Caco-2 (cell line): ENCODE data around the gene RAB7B. TPM values are rescaled to one million over a fixed set of nuclear protein-coding genes. Genes with fewer than 3 reads are reported as not detected.

Source experiments
- BruUV-seq: library from RNA; stranded (reverse); fragments of 400-500 nt; replicated peaks from 2 replicates; lab custom pipeline; 2021; lab: Mats Ljungman, UMichigan
- CTCF ChIA-PET: fragments of 300-600 bp; sonication (Branson Sonifier 250); formaldehyde crosslinking; loops from one replicate; lab custom pipeline; 2022; ENCODE audit warnings: antibody characterized with exemption; lab: Charles Lee
- POLR2A ChIA-PET: fragments of 300-600 bp; sonication (Branson Sonifier 250); formaldehyde crosslinking; loops from one replicate; lab custom pipeline; 2022; ENCODE audit warnings: antibody characterized with exemption; lab: Charles Lee
- DNase-seq, 2 experiments: peaks; one replicate each; pipeline versions ENCODE4 v3.0.0 to v3.0.0-alpha.2; 2020 to 2022
- H3K27me3 ChIP-seq: replicated peaks from 2 replicates; pipeline ENCODE4 v1.6.0; 2011; ENCODE audit warnings: low read length; ENCODE audit not compliant: control insufficient read depth, insufficient read depth
- H3K36me3 ChIP-seq: 2 replicates; pipeline ENCODE4 v1.5.1; 2011; ENCODE audit warnings: low read length; ENCODE audit not compliant: control insufficient read depth, insufficient read depth
- H3K4me1 ChIP-seq: fragments of 250-450 bp; sonication (Bioruptor Pico); 2 replicates; pipeline ENCODE4 v1.5.1; 2020; ENCODE audit warnings: mild to moderate bottlenecking
- H3K4me3 ChIP-seq: 2 replicates; pipeline ENCODE4 v1.5.1; 2011; ENCODE audit warnings: low read depth, mild to moderate bottlenecking, control low read depth, low read length
- H3K9me3 ChIP-seq: fragments of 250-450 bp; sonication (Bioruptor Pico); 2 replicates; pipeline ENCODE4 v1.5.1; 2020; ENCODE audit warnings: mild to moderate bottlenecking, moderate library complexity
- H3K27ac Mint-ChIP-seq: one replicate; pipeline ENCODE4 v1.8.0; 2022; ENCODE audit warnings: mixed read lengths; ENCODE audit not compliant: unreplicated experiment
- H3K27me3 Mint-ChIP-seq: one replicate; pipeline ENCODE4 v1.8.0; 2022; ENCODE audit warnings: mixed read lengths; ENCODE audit not compliant: insufficient read depth, unreplicated experiment
- H3K36me3 Mint-ChIP-seq: one replicate; pipeline ENCODE4 v1.8.0; 2022; ENCODE audit warnings: mild to moderate bottlenecking, mixed read lengths; ENCODE audit not compliant: insufficient read depth, unreplicated experiment
- H3K4me1 Mint-ChIP-seq: one replicate; pipeline ENCODE4 v1.8.0; 2022; ENCODE audit warnings: low read depth, mixed read lengths; ENCODE audit not compliant: unreplicated experiment
- H3K4me3 Mint-ChIP-seq: one replicate; pipeline ENCODE4 v1.8.0; 2022; ENCODE audit warnings: mild to moderate bottlenecking, moderate library complexity, mixed read lengths; ENCODE audit not compliant: unreplicated experiment
- H3K9me3 Mint-ChIP-seq: one replicate; pipeline ENCODE4 v1.8.0; 2022; ENCODE audit warnings: mixed read lengths; ENCODE audit not compliant: unreplicated experiment
- intact Hi-C: fragments of 100-400 bp; cut with micrococcal nuclease; formaldehyde crosslinking; loops from one replicate; pipeline ENCODE4 v1.10.0; 2022; ENCODE audit not compliant: unreplicated experiment
- total RNA-seq: library from RNA; stranded (reverse); gene quantifications from 2 replicates; pipeline ENCODE4 v1.2.3, GENCODE V29; 2022
- TF ChIP-seq, protein P1 (sequence below), 2 experiments: fragments of 200-600 bp in 1 of 2; IDR thresholded peaks; 1 replicate in 1 of 2; 2 replicates in 1 of 2; pipeline versions ENCODE4 v1.5.1 to v1.8.0; 2011 to 2022; ENCODE audit warnings: antibody characterized with exemption in 1 of 2, control low read depth in 1 of 2, inconsistent platforms in 1 of 2, low read depth in 1 of 2, low read length in 1 of 2, mild to moderate bottlenecking in 1 of 2, moderate library complexity in 1 of 2; ENCODE audit not compliant: insufficient read depth in 1 of 2, severe bottlenecking in 1 of 2, unreplicated experiment in 1 of 2

Gene RAB7B
- total RNA-seq, 1 experiment from 2014 or later, result not detected

DNA sequence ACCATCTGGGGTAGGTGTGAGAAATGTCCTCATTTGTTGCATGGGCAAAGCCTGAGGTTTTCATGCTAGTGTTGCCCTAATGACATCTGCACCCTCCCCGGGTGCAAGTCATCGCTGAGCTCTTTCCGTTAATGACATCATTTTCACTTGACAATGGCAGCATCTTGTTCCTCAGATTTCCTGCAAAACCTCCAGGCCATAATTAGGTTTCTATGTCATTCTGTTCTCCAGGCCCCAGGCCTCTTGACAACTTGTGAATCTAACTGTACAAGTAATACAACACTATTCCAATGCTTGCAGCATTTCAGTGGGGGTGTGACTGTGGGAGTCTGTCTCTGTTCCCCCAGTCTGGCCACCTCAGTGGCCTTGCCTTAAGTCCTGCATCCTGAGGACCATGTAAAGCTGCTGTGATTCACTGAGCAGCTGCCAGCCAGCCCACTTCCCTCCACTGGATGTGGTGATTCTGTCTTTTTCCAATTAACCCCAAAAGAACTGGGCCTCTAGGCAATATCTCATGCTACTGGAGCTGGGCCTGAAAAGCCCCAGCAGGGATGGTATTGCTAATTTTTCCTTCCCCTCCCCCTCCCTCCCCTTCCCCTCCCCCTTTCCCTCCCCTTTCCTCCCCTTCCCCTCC is 22.8 kb downstream of the RAB7B start:
- no peaks in the 10 kb centered on the region for H3K36me3 Mint-ChIP-seq
- H3K4me1 Mint-ChIP-seq, result no peaks in the 10 kb centered on the region
- POLR2A ChIA-PET, result no interaction called here
- TF ChIP-seq, protein P1, sequence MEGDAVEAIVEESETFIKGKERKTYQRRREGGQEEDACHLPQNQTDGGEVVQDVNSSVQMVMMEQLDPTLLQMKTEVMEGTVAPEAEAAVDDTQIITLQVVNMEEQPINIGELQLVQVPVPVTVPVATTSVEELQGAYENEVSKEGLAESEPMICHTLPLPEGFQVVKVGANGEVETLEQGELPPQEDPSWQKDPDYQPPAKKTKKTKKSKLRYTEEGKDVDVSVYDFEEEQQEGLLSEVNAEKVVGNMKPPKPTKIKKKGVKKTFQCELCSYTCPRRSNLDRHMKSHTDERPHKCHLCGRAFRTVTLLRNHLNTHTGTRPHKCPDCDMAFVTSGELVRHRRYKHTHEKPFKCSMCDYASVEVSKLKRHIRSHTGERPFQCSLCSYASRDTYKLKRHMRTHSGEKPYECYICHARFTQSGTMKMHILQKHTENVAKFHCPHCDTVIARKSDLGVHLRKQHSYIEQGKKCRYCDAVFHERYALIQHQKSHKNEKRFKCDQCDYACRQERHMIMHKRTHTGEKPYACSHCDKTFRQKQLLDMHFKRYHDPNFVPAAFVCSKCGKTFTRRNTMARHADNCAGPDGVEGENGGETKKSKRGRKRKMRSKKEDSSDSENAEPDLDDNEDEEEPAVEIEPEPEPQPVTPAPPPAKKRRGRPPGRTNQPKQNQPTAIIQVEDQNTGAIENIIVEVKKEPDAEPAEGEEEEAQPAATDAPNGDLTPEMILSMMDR (IDR thresholded peaks at IDR 0.05; ENCODE audit: insufficient read depth in 1 of 2, low read depth in 1 of 2, low read length in 1 of 2, severe bottlenecking in 1 of 2, unreplicated experiment in 1 of 2), result no peak
- peaks cover 1% of the 10 kb centered on the region for H3K9me3 Mint-ChIP-seq
- 0 out of 2 replicates have a peak, but pooled peaks cover 8% of the 10 kb centered on the region for H3K4me1 ChIP-seq
- peaks cover 5% of the 10 kb centered on the region for H3K27me3 Mint-ChIP-seq
- CTCF ChIA-PET, result interaction anchor here (4.7 kb wide), 1 partner anchor 61 kb away, joined by 242 read pairs; no protein-coding TSS in a partner anchor
- BruUV-seq, result no TSS peak
- H3K27me3 ChIP-seq, result no peaks in the 10 kb centered on the region
- intact Hi-C loops, result no loop called here
- no peaks in the 10 kb centered on the region for H3K36me3 ChIP-seq
- no peak for DNase-seq
- no peak overlapping the region for H3K27ac Mint-ChIP-seq
- H3K9me3 ChIP-seq, result no peaks in the 10 kb centered on the region
- no peak overlapping the region for H3K4me3 ChIP-seq
- H3K4me3 Mint-ChIP-seq, result no peak overlapping the region

DNA sequence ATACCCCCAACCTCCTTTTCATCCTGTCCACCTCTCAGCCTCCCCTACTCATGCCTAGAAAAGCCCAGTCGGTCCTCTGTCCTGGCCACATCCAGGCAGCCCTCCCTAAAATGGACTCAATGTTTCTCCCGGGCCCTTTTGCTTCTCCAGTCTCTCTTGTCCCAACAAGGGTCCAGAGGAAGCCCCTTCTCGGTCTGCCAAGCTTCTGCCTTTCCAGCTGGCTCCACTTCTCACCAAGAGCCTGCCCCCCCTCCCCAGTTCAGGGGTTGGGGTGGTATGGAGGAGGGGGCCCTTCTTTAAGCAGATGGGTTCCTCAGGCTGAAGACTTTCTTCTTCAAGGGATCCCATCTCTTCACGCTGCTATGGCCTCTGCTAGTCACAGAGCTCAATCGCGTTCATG is 23.9 kb downstream of the RAB7B start:
- Histone ChIP-seq H3K27me3 (no peaks in the 10 kb centered on the region), H3K4me3 (no peak overlapping the region), H3K4me1 (0 out of 2 replicates have a peak, but pooled peaks cover 8% of the 10 kb centered on the region), H3K9me3 (no peaks in the 10 kb centered on the region), H3K36me3 (no peaks in the 10 kb centered on the region)
- H3K9me3 Mint-ChIP-seq, result peaks cover 12% of the 10 kb centered on the region
- H3K4me1 Mint-ChIP-seq, result no peaks in the 10 kb centered on the region
- H3K27me3 Mint-ChIP-seq, result peaks cover 5% of the 10 kb centered on the region
- no peaks in the 10 kb centered on the region for H3K36me3 Mint-ChIP-seq
- intact Hi-C loops, result loop anchor here (5.0 kb wide), 1 partner anchor 322 kb away; no protein-coding TSS in a partner anchor
- H3K4me3 Mint-ChIP-seq, result no peak overlapping the region
- TF ChIP-seq, protein P1 (IDR thresholded peaks at IDR 0.05; ENCODE audit: insufficient read depth in 1 of 2, low read depth in 1 of 2, low read length in 1 of 2, severe bottlenecking in 1 of 2, unreplicated experiment in 1 of 2), result no peak
- H3K27ac Mint-ChIP-seq, result no peak overlapping the region
- DNase-seq, result no peak
- POLR2A ChIA-PET, result no interaction called here
- CTCF ChIA-PET, result interaction anchor here (0.6 to 4.7 kb wide), 2 partner anchors 60 to 1338 kb away, joined by 3 to 242 read pairs; no protein-coding TSS in a partner anchor
- BruUV-seq, result no TSS peak

DNA sequence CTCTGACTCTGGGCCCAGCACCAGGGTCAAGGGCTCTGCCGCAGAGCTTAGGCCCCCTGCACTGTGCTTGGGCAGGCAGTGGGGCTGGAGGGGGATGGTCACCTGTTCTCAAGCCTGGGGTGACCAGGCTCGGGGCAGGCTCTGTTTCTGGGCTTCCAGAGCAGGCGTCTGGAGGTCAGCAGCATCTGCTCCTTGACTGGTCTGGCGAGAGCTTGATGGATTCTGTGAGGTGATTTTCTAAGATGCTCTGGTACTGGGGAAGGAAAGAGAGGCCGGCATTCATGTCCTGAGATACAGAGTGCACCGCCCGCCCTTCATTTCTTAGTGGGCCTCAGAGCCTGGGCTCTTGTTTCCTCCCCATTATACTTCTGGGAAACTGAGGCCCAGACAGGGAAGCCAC is 24.5 kb downstream of the RAB7B start:
- Histone ChIP-seq H3K9me3 (no peaks in the 10 kb centered on the region), H3K4me1 (0 out of 2 replicates have a peak, but pooled peaks cover 6% of the 10 kb centered on the region), H3K4me3 (no peak overlapping the region), H3K36me3 (no peaks in the 10 kb centered on the region), H3K27me3 (no peaks in the 10 kb centered on the region)
- peaks cover 18% of the 10 kb centered on the region for H3K9me3 Mint-ChIP-seq
- no peaks in the 10 kb centered on the region for H3K4me1 Mint-ChIP-seq
- DNase-seq, result no peak
- H3K36me3 Mint-ChIP-seq, result no peaks in the 10 kb centered on the region
- CTCF ChIA-PET, result interaction anchor here (2.2 to 4.7 kb wide), 4 partner anchors 59 to 319 kb away, joined by 14 to 242 read pairs (median 60); no protein-coding TSS in a partner anchor
- H3K27ac Mint-ChIP-seq, result no peak overlapping the region
- no TSS peak for BruUV-seq
- intact Hi-C loops, result loop anchor here (5.0 kb wide), 1 partner anchor 321 kb away; no protein-coding TSS in a partner anchor
- POLR2A ChIA-PET, result no interaction called here
- H3K4me3 Mint-ChIP-seq, result no peak overlapping the region
- TF ChIP-seq, protein P1 (IDR thresholded peaks at IDR 0.05; ENCODE audit: insufficient read depth in 1 of 2, low read depth in 1 of 2, low read length in 1 of 2, severe bottlenecking in 1 of 2, unreplicated experiment in 1 of 2), result no peak
- H3K27me3 Mint-ChIP-seq, result peaks cover 5% of the 10 kb centered on the region
